Inflammatory macrophage treated with lipopolysaccharide for 4 hours (primary cell): ENCODE results near the gene STAM.

Experiments
- DNase-seq: peaks from one replicate; pipeline ENCODE4 v3.0.0-alpha.2; 2020

STAM gene

DNA sequence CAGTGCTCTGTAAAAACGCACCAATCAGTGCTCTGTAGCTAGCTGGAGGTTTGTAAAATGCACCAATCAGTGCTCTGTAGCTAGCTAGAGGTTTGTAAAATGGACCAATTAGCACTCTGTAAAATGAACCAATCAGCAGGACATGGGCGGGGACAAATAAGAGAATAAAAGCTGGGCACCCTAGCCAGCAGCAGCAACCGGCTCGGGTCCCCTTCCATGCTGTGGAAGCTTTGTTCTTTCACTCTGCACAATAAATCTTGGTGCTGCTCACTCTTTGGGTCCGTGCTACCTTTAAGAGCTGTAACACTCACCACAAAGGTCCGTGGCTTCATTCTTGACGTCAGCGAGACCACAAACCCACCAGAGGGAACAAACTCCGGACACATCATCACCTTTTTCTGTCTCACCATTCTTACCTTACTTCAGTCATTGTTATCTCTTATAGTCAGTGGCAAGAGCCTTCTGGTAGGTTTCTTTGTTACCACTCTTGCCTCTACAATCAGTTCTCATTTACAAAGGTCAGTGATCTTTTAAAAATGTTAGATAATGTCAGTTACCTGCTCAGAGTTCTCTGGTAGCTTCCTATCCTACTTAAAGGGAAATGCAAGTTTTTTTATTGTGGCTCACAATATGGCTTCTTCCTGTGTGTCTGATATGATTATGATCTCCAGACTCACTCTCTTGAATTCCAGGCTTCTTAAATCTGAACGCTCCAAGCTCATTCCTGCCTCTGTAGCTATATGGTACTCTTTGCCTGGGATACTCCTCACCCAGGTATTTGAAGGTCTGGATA, 4.5 kb downstream of the STAM start:
- DNase-seq = no peak

DNA sequence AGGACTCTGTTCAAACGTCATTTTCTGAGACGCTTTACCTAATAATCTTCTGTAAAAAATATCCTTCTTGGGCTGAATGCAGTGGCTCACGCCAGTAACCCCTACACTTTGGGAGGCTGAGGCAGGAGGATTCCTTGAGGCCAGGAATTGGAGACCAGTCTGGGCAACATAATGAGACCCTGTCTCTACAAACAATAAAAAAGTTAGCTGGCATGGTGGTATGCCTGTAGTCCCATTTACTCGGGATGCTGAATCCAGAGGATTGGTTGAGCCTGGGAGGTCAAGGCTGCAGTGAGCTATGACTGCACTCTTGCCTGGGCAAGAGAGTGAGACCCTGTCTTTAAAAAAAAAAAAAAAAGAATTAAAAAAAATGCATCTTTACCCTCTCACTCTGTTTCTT, 5.1 kb downstream of the STAM start:
- DNase-seq = no peak

- no peak for DNase-seq
Measured at GRCh38 chr10:17649836-17650235, 5.9 kb downstream of the STAM start.

GRCh38 chr10:17650416-17650815, 6.5 kb downstream of the STAM start:
- DNase-seq = no peak

DNA sequence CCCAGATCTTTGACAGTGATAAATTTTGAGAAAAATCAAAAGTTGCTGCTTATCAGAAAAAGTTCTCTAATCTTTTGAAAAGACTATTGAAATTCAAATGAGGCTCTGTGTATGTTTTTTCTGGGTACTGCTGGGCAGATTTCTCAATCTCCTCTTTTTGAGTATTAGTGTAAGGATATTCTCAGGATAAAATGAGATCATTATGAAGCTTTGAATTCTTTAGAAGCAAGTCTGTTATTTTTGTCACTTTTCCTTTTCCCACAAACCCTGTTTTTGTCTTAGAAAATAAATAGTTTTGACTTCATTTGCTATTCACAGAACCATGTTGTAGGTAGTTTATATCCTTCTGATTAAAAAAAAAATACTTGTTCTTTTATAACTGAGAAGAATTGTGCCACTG, 7.9 kb downstream of the STAM start:
- DNase-seq = no peak

DNA sequence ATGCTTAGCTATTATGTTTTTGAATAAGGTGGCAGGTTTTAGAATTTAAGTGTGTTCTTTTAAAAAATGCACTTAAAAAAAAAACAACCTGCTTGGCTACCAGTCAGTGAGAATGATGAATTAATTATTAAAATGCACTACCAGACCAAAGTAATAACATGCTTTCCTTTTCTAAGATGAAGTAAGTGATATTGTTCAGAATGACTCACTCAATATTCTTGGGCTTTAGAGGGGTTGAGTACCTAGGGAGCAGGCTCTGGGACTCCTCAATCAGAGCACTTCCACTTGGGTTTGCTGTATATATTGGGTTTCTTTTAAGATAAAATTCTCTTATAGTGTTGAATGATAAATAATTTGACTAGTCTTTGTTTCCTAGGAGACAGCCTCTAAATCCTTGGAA, 8.6 kb downstream of the STAM start:
- no peak for DNase-seq

DNA sequence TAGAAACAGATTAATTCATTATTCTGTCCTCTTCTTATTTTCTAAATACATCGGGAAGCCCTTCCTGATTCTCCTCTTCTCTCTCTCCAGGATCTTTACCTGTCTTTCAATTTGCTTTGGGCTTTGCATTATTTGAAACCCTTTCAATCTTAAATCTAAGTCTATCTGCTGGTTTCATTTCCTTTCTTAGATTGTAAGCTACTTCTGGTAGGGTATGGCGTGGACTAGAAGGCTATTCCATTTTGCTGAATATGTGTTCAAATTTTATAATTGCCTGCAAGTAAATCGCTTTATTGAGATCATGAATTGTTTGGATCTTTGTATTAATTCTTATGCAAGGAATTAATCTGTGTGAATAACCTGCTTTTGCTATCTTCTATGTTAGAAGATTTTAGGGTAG, 11.1 kb downstream of the STAM start:
- no peak for DNase-seq

DNA sequence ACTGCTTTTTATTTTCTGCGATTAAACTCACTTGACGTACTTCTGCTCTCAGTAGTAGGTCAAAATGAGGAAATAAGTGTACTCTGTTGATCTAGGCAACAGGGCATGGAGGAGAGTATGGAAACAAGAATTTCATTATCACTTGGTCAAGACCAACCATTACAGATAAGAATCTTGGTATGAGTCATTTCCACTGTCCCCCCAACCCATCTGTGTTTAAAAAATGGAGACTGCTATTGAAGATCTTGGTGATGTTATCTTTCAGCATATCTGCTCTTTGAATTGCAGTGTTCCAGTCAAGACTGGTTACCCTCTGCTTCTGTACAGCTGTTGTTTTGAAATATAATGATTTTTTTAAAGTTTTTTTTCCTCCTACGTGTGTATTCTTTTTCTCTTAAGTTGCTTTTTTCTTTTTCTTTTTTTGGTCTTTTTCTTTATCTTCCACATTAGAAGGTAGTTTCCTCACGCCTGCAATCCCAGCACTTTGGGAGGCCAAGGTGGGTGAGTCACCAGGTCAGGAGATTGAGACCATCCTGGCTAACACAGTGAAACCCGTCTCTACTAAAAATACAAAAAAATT, 11.7 kb downstream of the STAM start:
- peak; percentile 46 for DNase-seq

- no peak for DNase-seq
Measured at GRCh38 chr10:17657103-17657500, 13.2 kb downstream of the STAM start.

GRCh38 chr10:17659365-17659764, 15.4 kb downstream of the STAM start:
- DNase-seq = no peak

- DNase-seq = no peak
Measured at GRCh38 chr10:17660921-17661320, 17.0 kb downstream of the STAM start.

- DNase-seq = no peak
Measured at GRCh38 chr10:17661510-17661909, 17.6 kb downstream of the STAM start.

DNA sequence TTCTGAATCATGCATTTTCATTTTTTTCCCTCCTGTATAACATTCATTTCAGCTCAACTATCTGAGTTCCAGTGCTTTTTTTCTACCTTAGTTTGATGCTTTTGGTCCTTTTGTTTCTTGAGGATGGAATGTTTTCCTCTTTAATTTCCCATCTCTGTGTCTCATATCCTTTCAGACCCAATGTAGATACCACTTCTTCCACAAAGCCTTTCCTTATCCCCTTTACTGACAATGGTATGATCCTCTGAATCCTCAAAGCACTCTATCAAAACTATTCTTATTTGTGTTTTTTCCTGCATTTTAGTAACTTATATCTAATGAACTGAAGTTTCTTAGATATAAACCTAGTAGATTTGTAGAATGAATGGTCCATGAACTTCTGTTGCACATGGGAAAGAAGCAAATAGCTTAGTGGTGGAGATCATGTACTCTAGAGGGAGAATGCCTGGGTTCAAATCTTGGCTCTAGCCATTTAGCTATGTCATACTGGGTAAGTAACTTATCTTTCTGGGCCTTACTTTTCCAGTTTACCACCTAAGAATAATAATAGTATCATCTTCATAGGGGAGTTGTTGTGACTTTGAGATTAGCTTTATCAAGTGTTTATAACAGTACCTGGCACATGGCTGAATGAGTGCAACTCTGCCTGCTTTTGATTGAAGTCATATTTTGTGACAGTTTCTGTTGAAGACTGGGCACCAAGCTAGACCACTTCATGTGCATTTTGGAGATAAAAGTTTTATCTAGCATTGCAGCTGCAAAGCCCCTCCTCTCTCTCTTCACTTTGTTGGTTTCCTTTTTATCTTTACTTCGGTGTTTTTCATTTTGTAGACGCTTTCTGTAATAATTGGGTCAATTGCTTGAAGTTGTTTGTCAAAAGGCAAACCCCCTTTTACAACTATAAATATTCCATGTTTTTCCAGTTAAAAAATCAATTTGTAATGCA, 18.5 kb downstream of the STAM start:
- DNase-seq = no peak

GRCh38 chr10:17663450-17663849, 19.5 kb downstream of the STAM start:
- no peak for DNase-seq

GRCh38 chr10:17665747-17666146, 21.8 kb downstream of the STAM start:
- DNase-seq = peak; percentile 96

DNA sequence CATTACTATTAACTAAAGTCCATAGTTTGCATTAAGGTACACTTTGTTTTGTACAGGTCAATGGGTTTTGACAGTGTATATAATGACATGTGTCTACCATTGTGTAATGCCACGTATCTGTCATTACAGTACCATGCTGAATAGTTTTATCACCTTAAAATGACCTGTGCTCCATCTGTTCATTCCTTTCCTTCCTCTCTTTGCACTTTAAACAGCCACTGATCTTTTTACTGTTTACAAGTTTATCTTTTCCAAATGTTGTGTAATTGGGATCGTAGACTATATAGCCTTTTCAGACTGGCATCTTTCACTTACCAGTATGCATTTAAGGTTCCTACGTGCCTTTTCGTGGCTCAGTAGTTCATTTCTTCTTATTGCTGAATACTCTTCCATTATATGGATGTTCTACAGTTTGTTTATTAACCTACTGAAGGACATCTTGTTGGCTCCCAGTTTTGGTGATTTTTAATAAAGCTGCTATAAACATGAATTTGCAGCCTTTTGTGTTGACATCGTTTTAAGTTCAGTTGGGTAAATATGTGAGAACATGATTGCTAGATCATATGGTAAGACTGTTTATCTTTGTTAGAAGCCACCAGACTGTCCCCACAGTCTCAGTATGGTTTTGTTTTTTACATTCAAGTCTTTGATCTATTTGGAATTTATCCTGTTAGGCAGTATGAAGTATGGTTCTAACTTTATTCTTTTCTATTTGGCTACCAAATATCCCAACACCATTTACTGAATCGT, 24.7 kb downstream of the STAM start:
- DNase-seq = no peak

DNA sequence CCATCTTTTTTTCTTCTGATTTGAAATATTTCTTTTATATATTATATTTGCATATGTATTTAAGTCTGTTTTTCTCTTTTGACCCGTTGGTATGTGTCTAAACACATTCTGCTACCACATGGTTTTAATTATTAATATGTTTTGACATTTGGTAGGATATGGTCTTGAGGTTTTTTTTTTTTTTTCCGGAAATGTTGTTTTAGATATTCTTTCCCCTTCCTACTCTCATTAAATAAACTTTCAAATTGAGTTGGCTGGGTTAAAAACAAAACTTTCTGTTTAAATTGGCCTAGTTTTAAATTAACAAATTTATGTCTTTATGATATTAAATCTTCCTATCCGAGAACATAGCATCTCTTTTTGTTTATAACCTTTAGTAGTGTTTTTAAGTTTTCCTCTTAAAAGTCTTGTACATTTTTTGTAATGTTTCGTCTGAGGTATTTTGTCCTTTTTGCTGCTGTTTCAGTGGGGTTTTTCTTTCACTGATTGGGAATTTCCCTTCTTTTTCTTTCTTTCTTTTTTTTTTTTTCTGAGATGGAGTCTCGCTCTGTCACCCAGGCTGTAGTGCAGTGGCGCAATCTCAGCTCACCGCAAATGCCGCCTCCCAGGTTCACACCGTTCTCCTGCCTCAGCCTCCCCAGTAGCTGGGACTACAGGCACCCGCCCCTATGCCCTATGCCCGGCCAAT, 25.4 kb downstream of the STAM start:
- peak; percentile 30 for DNase-seq

DNA sequence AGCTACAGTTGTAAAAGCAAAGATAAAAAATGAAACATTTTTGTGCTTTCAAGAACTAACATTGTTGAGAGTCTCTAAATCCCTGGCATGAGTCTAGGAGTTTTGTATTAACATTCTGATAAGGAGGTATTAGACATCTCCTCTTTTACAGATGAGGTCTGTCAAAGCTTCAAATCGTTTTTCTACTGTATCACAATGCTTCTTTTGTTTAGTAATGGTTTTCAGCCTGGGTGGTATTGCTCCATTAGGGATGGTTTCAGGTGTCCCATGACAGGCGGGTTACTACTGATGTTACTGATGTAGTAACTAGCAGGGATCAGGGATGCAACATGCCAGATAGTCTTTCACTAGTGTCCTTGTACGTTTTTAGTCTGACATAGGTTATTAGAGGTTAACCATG, 27.4 kb downstream of the STAM start:
- DNase-seq = no peak

GRCh38 chr10:17673471-17674061, 29.6 kb downstream of the STAM start:
- DNase-seq = peak; percentile 83

DNA sequence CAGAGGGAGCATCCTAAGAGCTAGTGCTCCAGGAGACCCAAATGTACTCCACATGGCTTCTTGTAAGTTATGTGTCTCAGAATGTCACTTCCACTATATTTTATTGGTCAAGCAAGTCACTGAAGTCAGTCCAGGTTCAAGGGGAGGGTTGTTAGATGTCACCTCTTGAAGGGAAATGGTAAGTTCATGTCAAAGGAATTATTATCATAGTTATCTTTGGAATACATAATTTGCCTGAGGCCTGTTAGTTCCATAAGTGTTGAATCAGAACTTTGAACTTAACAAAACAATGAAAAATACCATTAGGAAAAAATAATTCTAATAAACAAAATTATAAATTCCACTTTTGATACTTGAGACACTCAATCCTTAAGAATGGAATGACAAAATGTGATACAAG, 30.6 kb downstream of the STAM start:
- DNase-seq = no peak

DNA sequence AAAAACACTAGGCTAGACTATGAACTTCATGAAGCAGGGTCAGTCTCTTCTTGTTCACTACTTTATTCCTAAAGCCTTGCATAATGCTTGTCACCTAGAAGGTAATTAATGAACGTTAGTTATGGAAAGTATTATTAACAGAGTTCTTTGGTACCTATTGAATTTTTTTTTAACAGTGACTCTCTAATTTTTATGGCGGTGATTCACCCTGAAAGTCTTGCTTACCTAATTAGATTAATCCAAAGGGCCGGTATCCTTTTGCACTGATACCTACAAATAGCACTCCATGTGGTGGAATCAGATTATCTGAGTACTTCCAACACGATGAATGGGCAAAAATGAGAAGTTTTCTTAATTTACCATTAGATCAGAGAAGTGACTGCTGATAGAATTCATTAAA, 31.7 kb downstream of the STAM start:
- no peak for DNase-seq

- no peak for DNase-seq
Measured at GRCh38 chr10:17676919-17677318, 33.0 kb downstream of the STAM start.
